HG03045 (cell line): ENCODE results near the gene SCARB2.
A peak's percentile ranks its signal among the peaks of the same experiment; 100 is the strongest.
"Not testable (repeated sequence)": the region's sequence is repeated elsewhere in the genome, so short reads cannot be mapped to it uniquely, and the experiment has no call there.

Experiments
- ATAC-seq: cut with Tn5 transposase; IDR thresholded peaks from one replicate; pipeline ENCODE4 v1.9.1; 2021; ENCODE audit warnings: mild to moderate bottlenecking, moderate library complexity; ENCODE audit not compliant: unreplicated experiment

The SCARB2 gene, protein sequence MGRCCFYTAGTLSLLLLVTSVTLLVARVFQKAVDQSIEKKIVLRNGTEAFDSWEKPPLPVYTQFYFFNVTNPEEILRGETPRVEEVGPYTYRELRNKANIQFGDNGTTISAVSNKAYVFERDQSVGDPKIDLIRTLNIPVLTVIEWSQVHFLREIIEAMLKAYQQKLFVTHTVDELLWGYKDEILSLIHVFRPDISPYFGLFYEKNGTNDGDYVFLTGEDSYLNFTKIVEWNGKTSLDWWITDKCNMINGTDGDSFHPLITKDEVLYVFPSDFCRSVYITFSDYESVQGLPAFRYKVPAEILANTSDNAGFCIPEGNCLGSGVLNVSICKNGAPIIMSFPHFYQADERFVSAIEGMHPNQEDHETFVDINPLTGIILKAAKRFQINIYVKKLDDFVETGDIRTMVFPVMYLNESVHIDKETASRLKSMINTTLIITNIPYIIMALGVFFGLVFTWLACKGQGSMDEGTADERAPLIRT

DNA sequence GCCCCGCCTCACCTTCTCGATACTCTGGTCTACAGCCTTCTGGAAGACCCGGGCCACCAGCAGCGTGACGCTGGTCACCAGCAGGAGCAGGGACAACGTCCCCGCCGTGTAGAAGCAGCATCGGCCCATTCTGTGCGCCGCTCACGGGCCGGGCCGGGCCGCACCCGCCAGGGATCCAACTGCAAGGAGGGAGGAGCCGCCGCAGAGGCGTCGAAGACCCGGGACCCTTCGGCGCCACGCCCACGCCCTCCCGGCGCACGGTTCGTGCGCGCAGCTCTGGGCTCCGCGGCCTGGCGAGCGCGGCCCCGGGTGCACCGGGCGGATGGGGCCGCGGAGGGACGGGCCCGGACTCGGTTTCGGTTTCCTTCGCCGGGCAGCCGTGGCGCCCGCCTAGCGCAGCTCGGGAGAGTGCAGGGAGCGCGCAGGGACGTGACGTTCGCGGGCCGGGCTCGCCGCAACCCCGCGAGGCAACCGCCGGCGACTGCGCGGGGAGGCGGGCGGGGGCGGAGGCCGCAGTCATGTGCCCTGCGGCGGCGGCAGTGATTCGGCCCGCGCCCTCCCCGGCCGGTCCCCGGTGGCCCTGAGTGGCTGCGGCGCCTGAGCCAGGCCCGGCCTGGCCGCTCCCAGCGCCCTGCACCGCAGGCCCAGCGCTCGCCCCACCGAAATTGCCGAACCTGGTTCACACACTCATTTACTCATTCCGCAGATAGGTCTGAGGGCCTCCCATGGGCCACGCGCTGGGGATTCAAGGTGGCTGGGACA lies at the start of gene SCARB2:
Gene SCARB2 (minus strand): TSS at position 410 of the 762 bp plus-strand sequence. CDS start 281 bp downstream, at position 129.
- ATAC-seq, result peak; percentile 79

DNA sequence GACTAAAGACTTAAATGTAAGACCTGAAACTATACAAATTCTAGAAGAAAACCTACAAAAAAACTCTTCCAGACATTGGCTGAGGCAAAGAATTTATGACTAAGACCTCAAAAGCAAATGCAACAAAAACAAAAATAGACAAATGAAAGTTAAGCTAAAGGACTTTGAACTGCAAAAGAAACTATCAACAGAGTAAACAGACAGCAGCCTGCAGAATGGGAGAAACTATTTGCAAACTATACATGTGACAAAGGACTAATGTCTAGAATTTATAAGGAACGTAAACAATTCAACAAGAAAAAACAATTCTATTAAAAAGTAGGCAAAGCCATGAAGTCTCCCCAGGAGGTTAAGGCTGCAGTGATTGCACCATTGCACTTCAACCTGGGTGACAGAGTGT lies 46.9 kb upstream of the SCARB2 start:
- no peak for ATAC-seq

DNA sequence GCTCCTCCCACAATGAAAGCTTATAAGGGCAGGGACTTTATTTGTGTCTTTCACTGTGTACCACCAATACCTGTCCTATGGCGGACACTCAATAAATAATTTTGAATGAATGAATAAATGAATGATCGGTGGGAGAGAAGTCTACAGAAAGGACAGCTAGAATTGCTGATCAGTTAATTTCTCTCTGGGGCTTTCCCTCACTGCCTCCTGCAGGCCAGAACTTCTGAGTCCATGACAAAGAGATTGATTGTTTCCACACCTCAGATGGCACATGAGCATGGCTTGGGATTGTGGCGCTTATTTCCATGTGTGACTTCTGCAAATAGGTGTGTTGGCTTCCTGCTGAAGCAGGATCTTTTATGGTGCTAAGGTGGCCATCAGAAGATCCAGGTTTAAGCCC lies 44.2 kb upstream of the SCARB2 start:
- no peak for ATAC-seq

DNA sequence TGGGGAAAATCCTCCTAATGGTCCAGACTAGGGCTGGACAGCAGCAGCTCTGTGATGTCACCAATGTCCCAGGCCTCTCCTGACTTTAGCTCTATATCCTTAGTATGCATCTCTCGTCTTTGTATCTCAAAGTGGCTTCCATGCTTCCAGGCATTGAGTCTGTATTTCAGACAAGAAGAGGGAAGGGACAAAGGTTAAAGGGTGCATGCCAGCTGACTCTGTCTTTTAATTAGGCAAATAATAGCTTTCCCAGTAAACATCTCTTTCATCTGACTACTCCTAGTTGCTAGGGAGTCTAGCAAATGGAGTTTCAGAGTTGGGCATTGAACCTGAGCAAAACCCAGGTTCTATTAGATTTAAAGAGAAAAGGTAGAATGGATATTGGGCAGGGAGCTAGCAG lies 43.3 kb upstream of the SCARB2 start:
- ATAC-seq, result no peak

DNA sequence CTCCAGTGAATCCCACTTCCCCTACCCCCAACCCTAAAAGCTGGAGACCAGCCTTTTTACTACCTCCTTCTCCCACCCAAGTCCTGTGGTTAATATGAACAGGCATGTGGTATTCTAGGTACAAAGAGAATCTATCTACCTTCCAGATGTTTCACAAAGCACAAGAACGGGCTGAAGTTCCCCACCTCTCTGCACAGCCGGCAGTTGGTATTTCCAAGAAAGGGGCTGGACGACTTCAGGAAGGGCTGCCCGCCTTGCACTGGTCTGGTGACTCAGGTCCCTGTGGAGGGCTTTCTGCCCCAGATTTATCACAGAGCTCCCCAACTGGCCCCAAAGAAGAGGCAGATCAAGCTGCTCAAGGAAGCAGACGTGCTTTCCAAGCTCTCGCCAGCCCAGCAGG lies 42.4 kb upstream of the SCARB2 start:
- no peak for ATAC-seq

DNA sequence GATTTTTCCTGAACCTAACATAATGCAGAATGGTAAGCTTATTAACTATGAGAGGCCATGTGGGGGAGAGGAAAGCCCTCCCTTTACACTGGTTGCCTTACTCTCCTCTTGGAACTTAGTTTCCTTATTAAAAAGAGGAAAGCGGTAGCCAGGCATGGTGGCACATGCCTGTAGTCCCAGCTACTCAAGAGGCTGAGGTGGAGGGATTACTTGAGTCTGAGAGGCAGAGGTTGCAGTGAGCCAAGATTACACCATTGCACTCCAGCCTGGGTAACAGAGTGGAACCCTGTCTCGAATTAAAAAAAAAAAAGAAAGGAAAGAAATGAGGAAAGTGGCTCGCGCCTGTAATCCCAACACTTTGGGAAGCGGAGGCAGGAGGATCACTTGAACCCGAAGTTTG lies 39.9 kb upstream of the SCARB2 start:
- ATAC-seq, result no peak

DNA sequence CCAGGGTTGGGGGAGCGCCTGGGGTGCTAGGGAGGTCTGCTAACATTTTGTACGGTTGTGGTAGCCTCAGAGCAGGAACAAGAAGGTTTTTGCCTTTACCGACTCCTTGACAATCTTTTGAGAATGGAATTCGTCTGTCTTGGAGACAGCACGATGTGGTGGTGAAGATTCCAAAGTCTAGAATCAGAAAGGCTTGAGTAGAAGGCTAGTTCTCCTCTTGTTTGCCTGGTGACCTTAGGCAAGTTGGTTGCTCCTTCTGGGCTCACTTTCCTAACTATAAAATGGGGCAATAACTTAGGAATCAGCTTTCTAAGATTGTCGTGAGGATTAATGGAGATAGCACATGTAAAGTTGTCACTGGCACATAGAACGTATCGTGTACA lies 38.6 kb upstream of the SCARB2 start:
- ATAC-seq, result no peak

DNA sequence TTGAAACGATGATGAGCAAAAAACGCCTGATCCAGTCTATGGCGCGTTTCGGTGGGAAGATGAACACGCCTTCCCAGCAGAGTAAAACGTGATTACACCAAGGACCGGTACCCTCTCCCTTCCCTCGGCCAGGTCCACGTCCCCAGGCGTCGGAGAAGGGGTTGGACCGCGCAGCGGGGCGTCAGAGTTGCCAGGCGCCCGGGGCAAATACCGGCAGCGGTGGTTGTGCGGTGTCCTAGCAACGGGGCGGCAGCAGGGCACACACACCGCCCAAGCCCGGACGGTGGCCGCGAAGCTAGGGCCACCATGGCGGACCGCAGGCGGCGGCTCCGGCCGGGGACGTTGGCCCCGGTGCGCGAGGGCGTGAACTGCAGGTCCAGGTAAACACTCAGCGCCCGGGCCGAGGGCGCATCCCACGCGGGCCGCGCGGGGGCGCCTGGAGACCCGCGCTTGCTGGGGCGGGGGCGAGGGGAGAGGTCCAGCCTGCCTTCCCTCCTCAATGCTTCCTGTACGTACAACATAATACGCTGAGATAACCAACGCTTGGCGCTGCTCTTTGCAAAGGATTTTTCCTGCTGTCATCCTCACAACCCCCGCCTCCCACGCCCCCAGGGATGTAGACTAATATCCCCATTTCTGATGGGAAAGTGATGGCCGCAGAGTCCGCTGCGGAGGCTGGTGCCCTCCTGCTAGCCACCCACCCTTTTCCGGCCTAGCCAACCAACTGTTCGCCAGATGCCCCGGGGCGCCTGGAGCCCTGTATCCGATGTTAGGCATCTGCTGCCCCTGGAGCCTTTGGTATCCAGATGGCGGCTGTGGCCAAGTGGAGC lies 38.0 kb upstream of the SCARB2 start, which contains the start of gene FAM47E:
Gene FAM47E (plus strand): TSS at position 281 of the 830 bp plus-strand sequence. CDS start 26 bp downstream, at position 307.
- ATAC-seq, result peak; percentile 67

DNA sequence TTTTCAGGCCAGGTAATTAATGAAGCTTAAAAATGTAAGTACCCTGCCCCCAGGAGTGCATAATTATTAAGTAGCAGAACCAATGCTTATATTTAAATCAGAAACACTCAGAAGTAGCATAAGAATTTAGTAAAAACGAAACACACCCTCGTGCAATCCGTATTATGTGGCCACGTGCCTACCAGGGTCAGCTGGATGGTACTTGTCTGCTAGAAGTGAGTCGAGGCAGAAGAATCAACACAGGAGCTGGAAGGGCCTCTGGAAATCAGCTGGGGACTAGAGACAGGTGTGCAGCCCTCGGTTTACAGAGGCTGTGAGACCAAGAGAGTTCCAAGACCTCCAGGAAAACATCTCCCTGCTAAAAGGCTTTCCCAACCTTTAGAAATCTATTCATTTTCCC lies 37.3 kb upstream of the SCARB2 start:
- ATAC-seq, result no peak

DNA sequence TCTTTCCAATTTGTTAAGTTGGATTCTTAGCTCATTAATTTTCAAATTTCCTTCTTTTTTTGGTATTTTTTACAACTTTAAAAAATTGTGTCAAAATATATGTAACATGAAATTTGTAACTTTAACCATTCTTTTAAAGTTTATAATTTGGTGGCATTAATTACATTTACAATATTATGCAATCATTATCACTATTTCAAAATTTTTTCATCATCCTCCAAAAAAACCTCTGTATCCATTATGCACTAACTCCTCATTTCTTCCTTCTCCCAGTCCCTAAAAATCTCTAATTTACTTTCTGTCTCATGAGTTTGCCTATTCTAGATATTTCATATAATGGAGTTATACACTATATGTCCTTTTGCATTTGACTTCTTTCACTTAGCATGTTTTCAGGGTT lies 33.2 kb upstream of the SCARB2 start:
- ATAC-seq, result no peak

DNA sequence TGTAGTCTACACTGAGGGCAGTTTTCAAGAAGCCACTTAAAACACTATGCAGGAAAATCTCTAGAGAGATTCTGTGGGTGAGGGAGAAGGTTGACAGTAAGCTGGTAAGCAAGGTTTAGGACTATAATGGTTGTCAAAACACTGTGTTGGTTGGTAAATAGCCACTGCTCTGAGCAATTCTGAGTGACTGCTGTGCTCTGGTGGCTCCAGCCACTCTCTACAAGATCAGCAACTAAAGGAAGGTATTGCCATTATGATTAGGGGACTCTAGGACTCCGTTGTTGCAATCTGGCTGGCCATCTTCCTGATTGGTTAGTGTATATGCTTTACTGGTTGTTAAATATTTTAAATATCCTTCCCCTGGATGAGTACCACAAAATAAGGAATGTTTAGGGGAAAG lies 32.4 kb upstream of the SCARB2 start:
- no peak for ATAC-seq

DNA sequence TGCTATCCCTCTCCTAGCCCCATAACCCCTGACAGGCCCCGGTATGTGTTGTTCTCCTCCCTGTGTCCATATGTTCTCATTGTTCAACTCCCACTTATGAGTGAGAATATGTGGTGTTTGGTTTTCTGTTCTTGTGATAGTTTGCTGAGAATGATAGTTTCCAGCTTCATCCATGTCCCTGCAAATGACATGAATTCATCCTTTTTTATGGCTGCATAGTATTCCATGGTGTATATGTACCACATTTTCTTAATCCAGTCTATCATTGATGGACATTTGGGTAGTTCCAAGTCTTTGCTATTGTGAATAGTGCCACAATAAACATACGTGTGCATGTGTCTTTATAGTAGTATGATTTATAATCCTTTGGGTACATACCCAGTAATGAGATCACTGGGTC lies 30.3 kb upstream of the SCARB2 start:
- not testable (repeated sequence) for ATAC-seq

DNA sequence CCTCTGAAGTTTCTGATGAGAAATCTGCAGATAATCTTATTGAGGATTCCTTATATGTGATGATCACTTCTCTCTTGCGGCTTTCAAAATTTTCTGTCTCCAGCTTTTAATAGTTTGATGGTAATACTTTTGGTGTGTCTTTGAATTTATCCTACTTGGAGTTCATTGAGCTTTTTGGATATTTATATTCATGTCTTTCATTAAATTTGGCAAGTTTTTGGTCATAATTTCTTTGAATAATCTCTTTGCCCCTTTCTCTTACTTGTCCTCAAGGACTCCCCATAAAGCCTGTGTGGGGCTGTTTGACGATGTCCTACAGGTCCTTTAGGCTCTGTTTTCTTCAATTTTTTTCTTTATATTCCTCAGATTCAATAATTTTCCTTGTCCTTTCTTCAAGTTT lies 26.6 kb upstream of the SCARB2 start:
- ATAC-seq, result no peak

DNA sequence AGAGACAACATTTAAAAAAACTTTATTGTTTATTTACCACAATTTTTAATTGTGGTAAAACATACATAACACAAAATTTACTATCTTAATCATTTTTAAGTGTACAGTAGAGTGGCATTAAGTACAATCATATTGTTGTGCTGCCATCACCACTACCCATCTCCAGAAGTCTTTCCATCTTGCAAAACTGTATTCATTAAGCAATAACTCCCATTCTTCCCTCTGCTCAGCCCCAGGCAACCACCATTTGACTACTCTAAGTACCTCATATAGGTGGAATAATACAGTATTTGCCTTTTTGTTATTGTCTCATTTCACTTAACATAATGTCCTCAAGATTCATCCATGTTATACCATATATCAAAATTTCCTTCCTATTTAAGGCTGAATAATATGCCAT lies 25.1 kb upstream of the SCARB2 start:
- no peak for ATAC-seq

DNA sequence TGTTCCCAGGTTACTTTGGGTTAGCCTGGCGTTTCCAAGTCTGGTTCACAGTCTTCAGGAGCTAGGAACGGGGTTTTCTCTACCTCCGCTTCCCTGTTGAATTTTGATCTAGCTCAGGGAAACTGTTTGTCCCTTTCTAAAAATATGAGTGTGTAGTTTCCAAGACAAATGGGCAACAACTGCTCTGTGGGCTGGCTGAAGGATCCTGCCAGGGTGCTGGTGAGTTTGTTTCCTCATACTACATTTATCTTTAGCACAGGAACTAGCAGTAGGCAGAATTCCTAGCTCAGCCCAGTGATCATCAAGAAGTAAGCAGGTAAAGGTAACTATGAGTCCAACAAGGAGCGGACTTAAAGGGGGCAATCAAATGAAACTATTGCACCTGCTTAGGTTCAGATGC lies 24.6 kb upstream of the SCARB2 start:
- ATAC-seq, result no peak

DNA sequence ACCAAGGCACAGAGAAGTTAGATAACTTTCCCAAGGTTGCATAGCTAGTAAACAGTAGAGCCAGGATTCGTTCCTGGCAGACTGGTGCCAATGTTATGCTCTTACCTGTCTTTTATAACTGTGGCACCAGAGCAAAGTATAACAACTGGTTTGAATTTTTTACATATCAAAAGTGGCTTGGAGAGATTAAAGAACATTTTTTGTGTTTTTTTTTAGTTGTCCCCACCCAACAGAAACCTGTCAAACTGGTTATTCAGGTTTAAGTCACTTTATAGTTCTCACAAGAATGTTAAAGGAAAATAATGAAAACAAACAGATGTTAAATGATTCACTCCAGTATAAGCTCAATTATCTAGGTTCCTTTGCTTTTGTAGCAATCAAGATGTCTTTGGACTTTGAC lies 22.3 kb upstream of the SCARB2 start:
- no peak for ATAC-seq

DNA sequence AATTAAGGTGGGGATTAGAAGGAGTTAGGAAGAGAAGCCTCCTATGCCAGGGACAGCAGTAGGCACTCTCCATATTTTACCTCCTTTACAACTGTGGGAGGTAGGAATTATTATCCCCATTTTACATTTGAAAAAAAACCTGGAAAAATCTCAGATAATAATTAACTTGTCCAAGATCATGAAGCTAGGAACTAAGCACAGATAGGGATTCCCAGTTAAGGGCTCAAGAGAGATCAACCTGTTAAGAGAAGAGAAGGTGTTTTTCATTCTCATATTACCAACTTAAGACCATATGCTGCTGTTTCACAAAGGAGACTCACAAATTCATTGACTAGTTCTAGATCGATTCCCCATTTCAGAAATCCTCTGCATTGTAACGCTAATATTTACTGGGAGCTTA lies 21.8 kb upstream of the SCARB2 start:
- ATAC-seq, result no peak

DNA sequence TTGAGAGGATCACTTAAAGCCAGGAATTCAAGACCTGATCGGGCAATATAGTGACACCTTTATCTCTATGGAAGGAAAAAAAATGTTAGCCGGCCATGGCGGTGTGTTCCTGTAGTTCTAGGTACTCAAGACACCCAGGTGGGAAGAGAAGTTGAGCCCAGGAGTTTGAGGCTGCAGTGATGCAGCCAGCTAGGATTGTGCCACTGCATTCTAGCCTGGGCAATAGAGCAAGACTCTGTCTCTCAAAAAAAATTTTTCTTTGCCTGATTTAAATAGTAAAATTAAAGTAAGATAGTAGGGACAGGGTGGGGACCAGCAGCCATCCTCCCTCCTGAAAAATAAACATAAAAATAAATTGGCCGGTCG lies 21.0 kb upstream of the SCARB2 start:
- no peak for ATAC-seq

DNA sequence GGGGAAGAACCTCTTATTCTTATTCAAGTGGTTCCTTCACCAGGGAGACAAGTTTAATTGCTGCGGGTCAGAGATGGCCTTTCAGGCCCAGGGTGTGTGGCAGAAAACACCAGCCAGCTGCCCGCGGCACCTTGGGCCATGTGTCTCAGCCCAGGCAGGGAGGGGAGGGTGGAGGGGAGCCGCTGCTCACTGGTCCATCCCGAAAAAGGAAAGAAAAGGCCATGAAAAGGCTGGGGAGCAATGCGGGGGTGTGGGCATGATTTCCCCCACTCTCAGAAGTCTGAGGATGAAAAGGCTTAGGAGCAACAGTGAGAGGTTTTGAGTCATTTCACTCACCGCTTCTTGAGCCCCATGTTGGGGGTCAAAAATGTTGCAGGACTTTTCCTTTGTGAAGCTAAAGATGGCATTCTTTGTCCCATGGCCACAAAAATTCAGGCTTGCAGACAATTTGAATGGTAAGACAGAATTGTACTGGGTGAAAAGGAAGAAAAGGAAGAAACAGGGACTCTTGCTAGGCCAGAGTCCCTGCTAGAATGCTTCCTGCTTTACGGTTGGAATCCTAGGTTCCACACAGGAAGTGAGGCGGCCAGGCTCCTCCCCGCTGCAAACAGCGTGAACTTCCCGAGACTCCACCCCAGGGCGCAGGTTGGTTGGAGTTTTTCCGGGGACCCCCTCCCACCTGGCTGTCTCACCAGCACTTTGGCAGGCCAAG lies 20.5 kb upstream of the SCARB2 start:
- ATAC-seq, result no peak

DNA sequence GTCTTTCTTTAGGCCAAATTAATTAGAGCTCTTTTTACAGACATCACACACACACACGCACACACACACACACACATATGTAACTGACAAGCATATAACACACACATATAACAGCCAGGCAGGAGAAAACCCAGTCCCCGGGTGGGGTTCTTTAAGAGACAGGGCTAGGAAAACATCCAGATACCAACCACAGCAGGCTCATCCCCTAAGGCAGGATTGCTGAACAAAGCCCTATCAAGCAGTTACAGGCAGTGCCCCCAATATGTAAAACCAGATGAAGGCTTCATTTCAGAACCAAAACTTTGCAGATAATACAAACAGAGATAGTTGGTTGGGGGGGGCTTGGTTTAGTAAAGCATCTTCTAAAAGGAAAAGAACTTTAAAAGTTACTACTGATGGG lies 19.9 kb upstream of the SCARB2 start:
- no peak for ATAC-seq

DNA sequence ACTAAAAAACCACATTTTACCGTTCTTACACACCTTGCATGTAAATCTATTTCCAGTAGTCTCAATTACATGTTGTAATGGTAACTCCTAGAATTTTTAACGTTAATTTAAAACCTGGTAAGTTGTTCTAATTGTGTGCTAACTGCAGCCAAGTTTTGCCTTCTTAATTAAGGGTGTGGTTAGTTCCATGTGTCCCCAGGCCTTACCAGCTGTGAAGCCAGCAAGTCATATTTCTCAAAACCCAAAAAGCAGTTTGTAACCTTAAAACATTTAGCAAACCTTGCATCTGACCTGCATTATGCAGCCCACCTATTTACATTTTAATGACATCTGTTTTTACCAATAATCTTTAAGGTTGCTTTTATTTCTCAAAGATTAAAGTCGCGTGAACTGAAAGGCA lies 19.5 kb upstream of the SCARB2 start:
- no peak for ATAC-seq
